ENCODE data around the gene CES1.
"Not testable (repeated sequence)": the region's sequence is repeated elsewhere in the genome, so short reads cannot be mapped to it uniquely, and the experiment has no call there.

GRCh38 chr16:55782091-55782792 lies 50.7 kb downstream of the CES1 start:
- not testable (repeated sequence) for TF ChIP-seq CTCF (conservative IDR thresholded peaks at IDR 0.05; ENCODE audit: low read depth, low read length); EZH2 (IDR thresholded peaks at IDR 0.05; ENCODE audit: borderline replicate concordance, low read depth, low read length, poor library complexity, severe bottlenecking)
